Testis (tissue), 3 donors: ENCODE data around the gene NT5E. TPM values are rescaled to one million over a fixed set of nuclear protein-coding genes. Genes with fewer than 3 reads are reported as not detected.

ENCODE experiments used
- DNase-seq: peaks from one replicate; pipeline ENCODE4 v3.0.0-alpha.2; 2019
- H3K27ac ChIP-seq, 2 donors: fragments of 200-600 bp; sonication (generic); one replicate each; pipeline ENCODE4 v1.5.1; 2019
- H3K27me3 ChIP-seq: fragments of 200-600 bp; sonication (generic); one replicate; pipeline ENCODE4 v1.5.1; 2019
- H3K36me3 ChIP-seq: fragments of 200-600 bp; sonication (generic); one replicate; pipeline ENCODE4 v1.5.1; 2017; ENCODE audit warnings: low read depth; ENCODE audit errors: missing control alignments
- H3K4me1 ChIP-seq: fragments of 200-600 bp; sonication (generic); one replicate; pipeline ENCODE4 v1.5.1; 2019
- H3K4me3 ChIP-seq, 2 donors: fragments of 200-600 bp; sonication (generic); one replicate each; pipeline ENCODE4 v1.5.1; 2017 to 2019
- H3K9me3 ChIP-seq: fragments of 200-600 bp; sonication (generic); one replicate; pipeline ENCODE4 v1.5.1; 2017
- POLR2A ChIP-seq: fragments of 450-650 bp; IDR thresholded peaks from one replicate; pipeline ENCODE4 v1.6.1; 2017; ENCODE audit warnings: antibody characterized with exemption, mild to moderate bottlenecking, moderate library complexity
- WGBS, 2 donors: methylation state at CpG; one replicate each; pipeline ENCODE4 v1.1.5; 2018; 5-methylcytosine and 5-hydroxymethylcytosine counted together
- intact Hi-C: fragments of 100-400 bp; cut with DNase I; formaldehyde crosslinking; loops from one replicate; pipeline ENCODE4 v1.15.1; 2023; ENCODE audit warnings: low total_unique reads
- polyA plus RNA-seq: library from polyadenylated mRNA; stranded (reverse); fragments of 350-450 nt; fragmentation: Illumina TruSeq; extraction: RNeasy Lipid Tissue Mini Kit (QIAGEN cat#74804); gene quantifications from one replicate; pipeline ENCODE4 v1.2.3, GENCODE V29; 2014; ENCODE audit warnings: low read depth, low replicate concordance; ENCODE audit not compliant: insufficient read depth
- total RNA-seq, 2 donors: library from RNA; depleted of rRNA; stranded (reverse); fragments of >200 nt; gene quantifications; one replicate each; pipeline ENCODE4 v1.2.3, GENCODE V29; 2016
- TF ChIP-seq, protein P1 (sequence below), 3 experiments: fragments of 450-650 bp in 2 of 3; fragments of 200-600 bp in 1 of 3; sonication (generic) in 1 of 3; IDR thresholded peaks; one replicate each; pipeline ENCODE4 v1.5.1; 2016 to 2019; ENCODE audit warnings: antibody characterized with exemption in 3 of 3, mild to moderate bottlenecking in 2 of 3, moderate library complexity in 1 of 3

Gene NT5E
- total and polyA plus RNA-seq, 3 donors from 2014 or later: 32.3 to 33.8 (median 32.4) TPM

- H3K4me3 ChIP-seq: no peak overlapping the region
- H3K4me1 ChIP-seq: no peaks in the 10 kb centered on the region
- H3K36me3 ChIP-seq: no peaks in the 10 kb centered on the region
- no peaks in the 10 kb centered on the region for H3K9me3 ChIP-seq
- TF ChIP-seq, protein P1, sequence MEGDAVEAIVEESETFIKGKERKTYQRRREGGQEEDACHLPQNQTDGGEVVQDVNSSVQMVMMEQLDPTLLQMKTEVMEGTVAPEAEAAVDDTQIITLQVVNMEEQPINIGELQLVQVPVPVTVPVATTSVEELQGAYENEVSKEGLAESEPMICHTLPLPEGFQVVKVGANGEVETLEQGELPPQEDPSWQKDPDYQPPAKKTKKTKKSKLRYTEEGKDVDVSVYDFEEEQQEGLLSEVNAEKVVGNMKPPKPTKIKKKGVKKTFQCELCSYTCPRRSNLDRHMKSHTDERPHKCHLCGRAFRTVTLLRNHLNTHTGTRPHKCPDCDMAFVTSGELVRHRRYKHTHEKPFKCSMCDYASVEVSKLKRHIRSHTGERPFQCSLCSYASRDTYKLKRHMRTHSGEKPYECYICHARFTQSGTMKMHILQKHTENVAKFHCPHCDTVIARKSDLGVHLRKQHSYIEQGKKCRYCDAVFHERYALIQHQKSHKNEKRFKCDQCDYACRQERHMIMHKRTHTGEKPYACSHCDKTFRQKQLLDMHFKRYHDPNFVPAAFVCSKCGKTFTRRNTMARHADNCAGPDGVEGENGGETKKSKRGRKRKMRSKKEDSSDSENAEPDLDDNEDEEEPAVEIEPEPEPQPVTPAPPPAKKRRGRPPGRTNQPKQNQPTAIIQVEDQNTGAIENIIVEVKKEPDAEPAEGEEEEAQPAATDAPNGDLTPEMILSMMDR (IDR thresholded peaks at IDR 0.05): peak in 1 of 3 experiments; percentile 85
- TF ChIP-seq POLR2A: no peak
- H3K27me3 ChIP-seq: no peaks in the 10 kb centered on the region
- intact Hi-C loops: no loop called here
- DNase-seq: no peak
- H3K27ac ChIP-seq: no peak overlapping the region
- WGBS, 2 donors: 48 to 58% methylated on average over 2 of the region's 2 CpGs
These were observed 87.2 kb downstream of the NT5E start for GRCh38 chr6:85537055-85537494.

DNA sequence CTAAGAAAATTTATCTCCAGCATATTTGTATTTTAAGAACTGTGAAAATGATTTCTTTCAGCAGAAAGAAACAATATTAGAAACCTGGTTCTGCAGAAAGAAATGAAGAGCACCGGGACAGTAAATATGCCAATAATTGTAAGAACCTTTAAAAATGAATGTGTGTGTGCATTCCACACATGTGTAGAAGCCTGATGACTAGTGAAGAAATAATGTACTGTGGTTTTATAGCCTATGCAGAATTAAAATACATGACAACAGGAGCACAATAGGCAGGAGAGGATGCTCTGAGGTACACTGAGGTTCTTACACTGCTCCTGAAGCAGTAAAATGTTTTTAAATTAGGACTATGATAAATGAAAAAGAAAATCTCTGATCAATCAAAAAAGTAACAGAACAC lies 94.9 kb downstream of the NT5E start:
- Histone ChIP-seq H3K9me3 (no peaks in the 10 kb centered on the region), H3K4me3 (no peak overlapping the region), H3K27me3 (no peaks in the 10 kb centered on the region), H3K27ac (no peak overlapping the region), H3K36me3 (no peaks in the 10 kb centered on the region), H3K4me1 (no peaks in the 10 kb centered on the region)
- intact Hi-C loops: no loop called here
- WGBS, 2 donors: 93 to 96% methylated on average over 1 of the region's 1 CpG
- no peak for DNase-seq
- no peak for TF ChIP-seq POLR2A
- TF ChIP-seq, protein P1 (IDR thresholded peaks at IDR 0.05): no peak

Other genes starting within 250 kb of the NT5E start
- gene SNX14, start 143.8 kb downstream of the NT5E start, total RNA-seq: 100 to 1,000 TPM; 108 to 142 TPM
- 170 TPM for gene SNX14, start 143.8 kb downstream of the NT5E start, polyA plus RNA-seq
- gene SYNCRIP, start 192.8 kb downstream of the NT5E start, total RNA-seq: 10 to 100 TPM; 51.6 to 55.1 TPM
- 67.0 TPM for gene SYNCRIP, start 192.8 kb downstream of the NT5E start, polyA plus RNA-seq